Adrenal gland (tissue), 12 donors: ENCODE data around the gene TTC9B. TPM values are rescaled to one million over a fixed set of nuclear protein-coding genes. Genes with fewer than 3 reads are reported as not detected.
A peak's percentile ranks its signal among the peaks of the same experiment; 100 is the strongest.

Experiments
- DNase-seq, 7 donors: peaks; one replicate each; pipeline ENCODE4 v3.0.0-alpha.2; 2019 to 2020
- H3K27ac ChIP-seq, 5 donors: fragments of 200-600 bp; sonication (generic) in 4 of 5; 1 replicate in 3 of 5; 2 replicates in 2 of 5; pipeline versions ENCODE4 v1.5.1 to v1.8.0; 2016 to 2020; ENCODE audit warnings: mild to moderate bottlenecking in 1 of 5
- H3K27me3 ChIP-seq: fragments of 200-600 bp; 2 replicates; pipeline ENCODE4 v1.8.0; 2021
- H3K36me3 ChIP-seq, 2 donors: fragments of 200-600 bp; replicated peaks in 1 of 2; 1 replicate in 1 of 2; 2 replicates in 1 of 2; pipeline versions ENCODE4 v1.5.1 to v1.8.0; 2018 to 2022
- H3K4me1 ChIP-seq, 2 donors: fragments of 200-600 bp; replicated peaks in 1 of 2; 1 replicate in 1 of 2; 2 replicates in 1 of 2; pipeline versions ENCODE4 v1.5.1 to v1.8.0; 2018 to 2021
- H3K4me3 ChIP-seq, 4 donors: fragments of 200-600 bp; sonication (generic) in 3 of 4; one replicate each; pipeline ENCODE4 v1.5.1; 2016 to 2018
- H3K9me3 ChIP-seq, 3 donors: fragments of 200-600 bp; sonication (generic) in 1 of 3; replicated peaks in 1 of 3; 1 replicate in 2 of 3; 2 replicates in 1 of 3; pipeline versions ENCODE4 v1.5.1 to v1.8.0; 2016 to 2021
- POLR2A ChIP-seq, 2 donors: fragments of 450-650 bp; IDR thresholded peaks; one replicate each; pipeline ENCODE4 v1.6.1; 2017; ENCODE audit warnings: antibody characterized with exemption in 2 of 2, mild to moderate bottlenecking in 2 of 2, moderate library complexity in 1 of 2
- WGBS, 4 donors: extraction: QIAGEN DNeasy Blood & Tissue Kit in 2 of 4; methylation state at CpG; one replicate each; pipeline versions ENCODE4 v1.1.5 to v1.1.7; 2013 to 2017; 5-methylcytosine and 5-hydroxymethylcytosine counted together
- intact Hi-C, 2 donors: fragments of 100-400 bp; cut with DNase I; formaldehyde crosslinking; loops; one replicate each; pipeline versions ENCODE4 v1.14.1 to v1.15.0; 2022 to 2023
- polyA plus RNA-seq, 3 donors: library from polyadenylated mRNA; stranded (reverse); fragments of 200-250 nt in 2 of 3; fragments of 350-450 nt in 1 of 3; fragmentation: Illumina TruSeq in 1 of 3; extraction: RNeasy Lipid Tissue Mini Kit (QIAGEN cat#74804) in 1 of 3; gene quantifications; one replicate each; pipeline ENCODE4 v1.2.3, GENCODE V29; 2013 to 2014
- total RNA-seq, 9 donors: library from RNA; depleted of rRNA in 4 of 9; stranded (reverse); fragments of >200 nt in 4 of 9; fragments of 120-200 nt in 1 of 9; fragmentation: NEBNext Ultra II Directional in 1 of 9; extraction: Animal tissue kit (Norgen Biotek cat#: 25700) in 1 of 9; gene quantifications; one replicate each; pipeline versions ENCODE4 v1.1.0 to v1.2.4, GENCODE V29; 2013 to 2023
- TF ChIP-seq, protein P1 (sequence below), 6 experiments: fragments of 450-650 bp in 4 of 6; fragments of 200-600 bp in 2 of 6; sonication (generic) in 1 of 6; IDR thresholded peaks; 1 replicate in 5 of 6; 2 replicates in 1 of 6; pipeline versions ENCODE4 v1.5.1 to v1.8.0; 2016 to 2021; ENCODE audit warnings: antibody characterized with exemption in 6 of 6, mild to moderate bottlenecking in 2 of 6, moderate library complexity in 1 of 6
- donor health status: healthy with polysubstance abuse.
- donor health status: Bipolar disorder and iron deficiency.
- donor health status: DM: yes; HTN: yes; CAD: no.
- donor health status: DM: no; HTN: no; CAD: no.
- donor health status: DM: no; HTN: no; CAD: no.
- donor health status: DM: yes; HTN: yes; CAD: no.

TTC9B gene
- total and polyA plus RNA-seq, 12 donors: 0.32 to 2.6 (median 0.53) TPM; not detected in 8

DNA sequence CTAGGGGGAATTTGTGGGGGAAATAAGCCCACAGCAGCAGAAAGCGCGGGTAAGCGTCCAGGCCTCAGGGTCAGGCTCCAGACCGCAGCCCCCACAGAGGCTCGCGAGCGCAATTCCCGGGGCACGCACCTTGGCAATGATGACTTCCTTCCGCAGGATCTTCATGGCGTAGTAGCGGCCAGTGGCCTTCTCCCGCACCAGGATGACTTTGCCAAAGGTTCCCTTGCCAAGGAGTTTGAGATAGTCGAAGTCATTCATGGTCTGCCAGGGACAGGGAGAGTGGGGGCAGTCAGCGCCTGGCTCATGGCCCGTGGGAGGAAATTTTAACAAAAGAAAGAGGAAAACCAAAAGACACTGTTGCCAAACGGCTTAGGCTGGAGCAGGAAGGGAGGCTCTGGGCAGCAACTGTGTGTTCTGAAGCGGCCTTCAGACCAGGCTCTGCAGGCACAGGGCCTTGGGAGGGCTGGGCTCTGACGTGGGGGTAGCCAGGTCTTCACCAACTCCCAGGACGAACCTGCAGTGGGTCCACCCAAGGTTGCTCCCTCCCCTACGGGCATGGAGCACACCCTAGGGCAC is 23.7 kb upstream of the TTC9B start:
- intact Hi-C loops: no loop called here
- H3K27me3 ChIP-seq: no peaks in the 10 kb centered on the region
- peak in 1 of 2 donors; percentile 39 for TF ChIP-seq POLR2A (IDR thresholded peaks at IDR 0.05)
- TF ChIP-seq, protein P1, sequence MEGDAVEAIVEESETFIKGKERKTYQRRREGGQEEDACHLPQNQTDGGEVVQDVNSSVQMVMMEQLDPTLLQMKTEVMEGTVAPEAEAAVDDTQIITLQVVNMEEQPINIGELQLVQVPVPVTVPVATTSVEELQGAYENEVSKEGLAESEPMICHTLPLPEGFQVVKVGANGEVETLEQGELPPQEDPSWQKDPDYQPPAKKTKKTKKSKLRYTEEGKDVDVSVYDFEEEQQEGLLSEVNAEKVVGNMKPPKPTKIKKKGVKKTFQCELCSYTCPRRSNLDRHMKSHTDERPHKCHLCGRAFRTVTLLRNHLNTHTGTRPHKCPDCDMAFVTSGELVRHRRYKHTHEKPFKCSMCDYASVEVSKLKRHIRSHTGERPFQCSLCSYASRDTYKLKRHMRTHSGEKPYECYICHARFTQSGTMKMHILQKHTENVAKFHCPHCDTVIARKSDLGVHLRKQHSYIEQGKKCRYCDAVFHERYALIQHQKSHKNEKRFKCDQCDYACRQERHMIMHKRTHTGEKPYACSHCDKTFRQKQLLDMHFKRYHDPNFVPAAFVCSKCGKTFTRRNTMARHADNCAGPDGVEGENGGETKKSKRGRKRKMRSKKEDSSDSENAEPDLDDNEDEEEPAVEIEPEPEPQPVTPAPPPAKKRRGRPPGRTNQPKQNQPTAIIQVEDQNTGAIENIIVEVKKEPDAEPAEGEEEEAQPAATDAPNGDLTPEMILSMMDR (IDR thresholded peaks at IDR 0.05): no peak
- peak overlapping the region; percentile 49 to 98 (median 75) for H3K27ac ChIP-seq
- H3K9me3 ChIP-seq: no peaks in the 10 kb centered on the region
- peaks cover 16 to 24% of the 10 kb centered on the region in 2 donors for H3K4me1 ChIP-seq
- peak; percentile 77 to 94 (median 91) for DNase-seq
- peaks cover 0 to 47% of the 10 kb centered on the region in 2 donors for H3K36me3 ChIP-seq
- no peak overlapping the region for H3K4me3 ChIP-seq
- 32 to 46% (median 33%) methylated on average over 18 to 21 of the region's 21 CpGs for WGBS, 4 donors

DNA sequence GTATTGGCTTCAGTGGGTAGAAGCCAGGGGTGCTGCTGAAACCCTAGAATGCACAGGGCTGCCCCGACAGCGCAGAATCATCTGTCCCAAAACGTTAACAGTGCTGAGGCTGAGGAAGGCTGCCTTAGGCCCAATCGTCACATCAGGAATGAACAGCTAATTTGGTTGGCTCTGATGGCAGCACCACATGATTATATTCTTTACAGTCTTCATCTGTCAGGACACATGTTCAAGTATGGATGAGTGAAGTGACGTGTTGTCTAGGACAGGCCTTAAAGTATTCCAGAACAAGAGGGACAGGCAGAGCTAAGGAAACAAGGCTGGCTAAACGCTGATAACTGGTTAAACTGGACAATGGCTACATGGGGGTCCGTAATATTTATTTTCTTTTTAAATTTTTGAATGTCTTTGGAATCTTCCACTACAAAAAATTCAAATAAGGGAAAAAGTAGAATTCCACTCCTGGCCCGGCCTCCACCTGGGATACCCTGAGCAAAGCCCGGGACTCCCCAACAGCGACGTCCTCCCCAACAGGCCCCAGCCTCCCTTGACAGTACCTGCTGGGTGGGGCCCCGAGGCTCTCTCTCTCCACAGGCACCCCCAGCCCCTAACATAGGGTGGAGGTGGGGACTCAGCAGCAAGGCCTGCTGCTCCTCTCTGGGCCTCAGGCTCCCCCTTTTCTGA is 23.1 kb upstream of the TTC9B start:
- Histone ChIP-seq H3K27me3 (no peaks in the 10 kb centered on the region), H3K36me3 (peaks cover 0 to 54% of the 10 kb centered on the region in 2 donors), H3K4me3 (no peak overlapping the region), H3K9me3 (no peaks in the 10 kb centered on the region), H3K4me1 (peaks cover 16 to 24% of the 10 kb centered on the region in 2 donors), H3K27ac (peak overlapping the region; percentile 27 to 98 (median 54))
- 83 to 87% (median 84%) methylated on average over 12 of the region's 12 CpGs for WGBS, 4 donors
- intact Hi-C loops: no loop called here
- no peak for DNase-seq
- TF ChIP-seq, protein P1 (IDR thresholded peaks at IDR 0.05): no peak
- no peak for TF ChIP-seq POLR2A (IDR thresholded peaks at IDR 0.05)

- Histone ChIP-seq H3K27ac (no peak overlapping the region), H3K36me3 (peaks cover 0 to 63% of the 10 kb centered on the region in 2 donors), H3K4me3 (no peak overlapping the region), H3K27me3 (no peaks in the 10 kb centered on the region), H3K4me1 (peaks cover 16 to 23% of the 10 kb centered on the region in 2 donors), H3K9me3 (no peaks in the 10 kb centered on the region)
- TF ChIP-seq, protein P1 (IDR thresholded peaks at IDR 0.05): no peak
- no peak for TF ChIP-seq POLR2A (IDR thresholded peaks at IDR 0.05)
- 90 to 100% (median 94%) methylated on average over 4 to 6 of the region's 6 CpGs for WGBS, 4 donors
- DNase-seq: no peak
- intact Hi-C loops: no loop called here
Observed at GRCh38 chr19:40240332-40240731, 22.1 kb upstream of the TTC9B start.

GRCh38 chr19:40239415-40240226 is 21.4 kb upstream of the TTC9B start:
- intact Hi-C loops: no loop called here
- Histone ChIP-seq H3K4me1 (peaks cover 16 to 19% of the 10 kb centered on the region in 2 donors), H3K27me3 (no peaks in the 10 kb centered on the region), H3K4me3 (no peak overlapping the region), H3K36me3 (peaks cover 0 to 70% of the 10 kb centered on the region in 2 donors), H3K9me3 (no peaks in the 10 kb centered on the region), H3K27ac (no peak overlapping the region)
- no peak for DNase-seq
- 94 to 97% (median 95%) methylated on average over 7 to 12 of the region's 12 CpGs for WGBS, 4 donors
- TF ChIP-seq POLR2A (IDR thresholded peaks at IDR 0.05): no peak
- TF ChIP-seq, protein P1 (IDR thresholded peaks at IDR 0.05): no peak
